Esophagus muscularis mucosa (tissue), 4 donors: ENCODE measurements around the gene HCK. TPM values are rescaled to one million over a fixed set of nuclear protein-coding genes. Genes with fewer than 3 reads are reported as not detected.

Experiments
- DNase-seq: peaks from one replicate; pipeline ENCODE4 v3.0.0-alpha.2; 2017; ENCODE audit errors: extremely low spot score
- H3K27ac ChIP-seq, 4 donors: fragments of 200-600 bp; sonication (generic); replicated peaks in 1 of 4; 1 replicate in 3 of 4; 2 replicates in 1 of 4; pipeline ENCODE4 v1.5.1; 2016 to 2019; ENCODE audit warnings: mild to moderate bottlenecking in 1 of 4
- H3K27me3 ChIP-seq, 4 donors: fragments of 200-600 bp; sonication (generic); one replicate each; pipeline versions ENCODE4 v1.5.1 to v1.6.0; 2016 to 2019
- H3K36me3 ChIP-seq, 4 donors: fragments of 200-600 bp; sonication (generic); one replicate each; pipeline ENCODE4 v1.5.1; 2016 to 2019
- H3K4me1 ChIP-seq, 4 donors: fragments of 200-600 bp; sonication (generic); one replicate each; pipeline ENCODE4 v1.5.1; 2016 to 2019
- H3K4me3 ChIP-seq, 4 donors: fragments of 200-600 bp; sonication (generic); 1 replicate in 2 of 4; 2 replicates in 2 of 4; pipeline ENCODE4 v1.5.1; 2016 to 2019; ENCODE audit warnings: mild to moderate bottlenecking in 4 of 4, moderate library complexity in 1 of 4
- H3K9me3 ChIP-seq, 4 donors: fragments of 200-600 bp; sonication (generic); 1 replicate in 3 of 4; 2 replicates in 1 of 4; pipeline ENCODE4 v1.5.1; 2016 to 2019
- EP300 ChIP-seq: sonication (generic); formaldehyde crosslinking; IDR thresholded peaks from one replicate; pipeline ENCODE4 v1.6.1; 2017; ENCODE audit warnings: antibody characterized with exemption
- POLR2A ChIP-seq: fragments of 450-650 bp; IDR thresholded peaks from one replicate; pipeline ENCODE4 v1.6.1; 2017; ENCODE audit warnings: antibody characterized with exemption, moderate library complexity, mild to moderate bottlenecking, low read depth
- POLR2AphosphoS5 ChIP-seq, 2 donors: sonication (generic); formaldehyde crosslinking; IDR thresholded peaks; one replicate each; pipeline ENCODE4 v1.6.1; 2017; ENCODE audit warnings: antibody characterized with exemption in 2 of 2
- WGBS: methylation state at CpG from one replicate; pipeline ENCODE4 v1.1.5; 2018; 5-methylcytosine and 5-hydroxymethylcytosine counted together
- intact Hi-C: fragments of 100-400 bp; cut with DNase I; formaldehyde crosslinking; loops from one replicate; pipeline ENCODE4 v1.15.1; 2023
- total RNA-seq, 4 donors: library from RNA; depleted of rRNA; stranded (reverse); fragments of >200 nt; gene quantifications; one replicate each; pipeline versions ENCODE4 v1.1.0 to v1.2.1, GENCODE V29; 2016
- TF ChIP-seq, protein P1 (sequence below), 3 experiments: fragments of 200-600 bp in 2 of 3; fragments of 450-650 bp in 1 of 3; sonication (generic) in 2 of 3; IDR thresholded peaks; one replicate each; pipeline ENCODE4 v1.5.1; 2017 to 2019; ENCODE audit warnings: antibody characterized with exemption in 3 of 3, mild to moderate bottlenecking in 2 of 3, moderate library complexity in 1 of 3

HCK gene
- total RNA-seq, 4 donors from 2014 or later = 7.8 to 36.6 (median 11.4) TPM

DNA sequence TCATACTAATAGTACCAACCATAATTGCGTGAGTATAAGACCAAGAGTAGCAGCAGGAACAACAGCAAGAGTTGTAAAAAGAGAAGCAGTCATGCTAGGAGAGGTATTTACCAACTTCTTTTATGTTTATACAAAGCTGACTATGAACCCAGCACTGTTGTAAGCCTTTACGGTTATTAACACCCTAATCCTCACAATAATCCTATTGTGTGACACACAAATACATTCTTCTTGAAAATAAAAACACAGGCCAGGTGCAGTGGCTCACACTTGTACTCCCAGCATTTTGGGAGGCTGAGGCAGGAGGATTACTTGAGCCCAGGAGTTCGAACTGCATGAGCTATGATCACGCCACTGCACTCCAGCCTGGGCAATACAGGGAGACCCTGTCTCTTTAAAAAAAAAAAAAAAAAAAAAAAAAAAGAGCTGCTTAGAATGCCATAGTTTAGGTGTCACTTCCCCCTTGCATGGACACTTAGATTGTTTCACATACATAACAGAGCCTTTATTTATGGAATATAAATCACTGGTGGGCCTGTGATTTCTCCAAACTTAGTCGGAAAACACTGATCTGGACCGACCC, 20.2 kb downstream of the HCK start:
- no peak overlapping the region for H3K27ac ChIP-seq
- DNase-seq = no peak
- H3K9me3 ChIP-seq = no peaks in the 10 kb centered on the region
- no peak overlapping the region for H3K4me3 ChIP-seq
- H3K4me1 ChIP-seq = no peaks in the 10 kb centered on the region
- no peaks in the 10 kb centered on the region for H3K36me3 ChIP-seq
- intact Hi-C loops = no loop called here
- H3K27me3 ChIP-seq = peaks cover 0 to 50% (median 0%) of the 10 kb centered on the region in 4 donors
- TF ChIP-seq EP300 = no peak
- TF ChIP-seq, protein P1, sequence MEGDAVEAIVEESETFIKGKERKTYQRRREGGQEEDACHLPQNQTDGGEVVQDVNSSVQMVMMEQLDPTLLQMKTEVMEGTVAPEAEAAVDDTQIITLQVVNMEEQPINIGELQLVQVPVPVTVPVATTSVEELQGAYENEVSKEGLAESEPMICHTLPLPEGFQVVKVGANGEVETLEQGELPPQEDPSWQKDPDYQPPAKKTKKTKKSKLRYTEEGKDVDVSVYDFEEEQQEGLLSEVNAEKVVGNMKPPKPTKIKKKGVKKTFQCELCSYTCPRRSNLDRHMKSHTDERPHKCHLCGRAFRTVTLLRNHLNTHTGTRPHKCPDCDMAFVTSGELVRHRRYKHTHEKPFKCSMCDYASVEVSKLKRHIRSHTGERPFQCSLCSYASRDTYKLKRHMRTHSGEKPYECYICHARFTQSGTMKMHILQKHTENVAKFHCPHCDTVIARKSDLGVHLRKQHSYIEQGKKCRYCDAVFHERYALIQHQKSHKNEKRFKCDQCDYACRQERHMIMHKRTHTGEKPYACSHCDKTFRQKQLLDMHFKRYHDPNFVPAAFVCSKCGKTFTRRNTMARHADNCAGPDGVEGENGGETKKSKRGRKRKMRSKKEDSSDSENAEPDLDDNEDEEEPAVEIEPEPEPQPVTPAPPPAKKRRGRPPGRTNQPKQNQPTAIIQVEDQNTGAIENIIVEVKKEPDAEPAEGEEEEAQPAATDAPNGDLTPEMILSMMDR (IDR thresholded peaks at IDR 0.05) = no peak
- 80% methylated on average over 6 of the region's 6 CpGs for WGBS

GRCh38 chr20:32075534-32075933, 23.5 kb downstream of the HCK start:
- 91% methylated on average over 1 of the region's 1 CpG for WGBS

DNA sequence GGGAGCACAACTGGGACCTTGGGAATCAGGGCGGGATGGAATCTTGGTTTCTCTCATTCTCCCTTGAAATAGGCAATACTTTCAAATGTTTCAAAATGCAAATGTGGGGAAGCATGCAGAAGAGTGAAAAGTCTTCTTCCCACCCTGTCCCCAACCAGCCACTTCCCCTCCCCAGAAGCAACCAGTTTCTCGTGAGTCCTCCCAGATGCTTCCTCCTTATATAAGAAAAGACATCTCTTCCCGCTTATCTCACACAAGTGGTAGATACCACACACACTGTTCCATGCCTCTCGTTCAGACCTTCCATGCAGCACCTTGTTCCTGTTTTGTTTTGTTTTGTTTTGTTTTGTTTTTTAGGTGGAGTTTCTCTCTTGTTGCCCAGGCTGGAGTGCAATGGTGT, 25.1 kb downstream of the HCK start:
- 77% methylated on average over 4 of the region's 4 CpGs for WGBS
- no peaks in the 10 kb centered on the region for H3K4me1 ChIP-seq
- no peak overlapping the region for H3K27ac ChIP-seq
- H3K9me3 ChIP-seq = no peaks in the 10 kb centered on the region
- intact Hi-C loops = no loop called here
- TF ChIP-seq POLR2A (no peak), EP300 (no peak), POLR2AphosphoS5 (IDR thresholded peaks at IDR 0.05) (no peak)
- TF ChIP-seq, protein P1 (IDR thresholded peaks at IDR 0.05) = no peak
- peaks cover 0 to 62% (median 1%) of the 10 kb centered on the region in 4 donors for H3K27me3 ChIP-seq
- DNase-seq = no peak
- no peak overlapping the region for H3K4me3 ChIP-seq
- H3K36me3 ChIP-seq = no peaks in the 10 kb centered on the region

More at GRCh38 chr20:32075534-32075933, 23.5 kb downstream of the HCK start:
- peaks cover 0 to 57% (median 0%) of the 10 kb centered on the region in 4 donors for H3K27me3 ChIP-seq
- no peak overlapping the region for H3K4me3 ChIP-seq
- intact Hi-C loops = no loop called here
- no peaks in the 10 kb centered on the region for H3K4me1 ChIP-seq
- no peaks in the 10 kb centered on the region for H3K9me3 ChIP-seq
- no peak overlapping the region for H3K27ac ChIP-seq
- TF ChIP-seq POLR2AphosphoS5 (IDR thresholded peaks at IDR 0.05) (no peak), EP300 (no peak)
- TF ChIP-seq, protein P1 (IDR thresholded peaks at IDR 0.05) = no peak
- DNase-seq = no peak
- H3K36me3 ChIP-seq = no peaks in the 10 kb centered on the region

GRCh38 chr20:32078322-32078721, 26.3 kb downstream of the HCK start:
- H3K4me1 ChIP-seq = no peaks in the 10 kb centered on the region
- intact Hi-C loops = no loop called here
- 95% methylated on average over 5 of the region's 5 CpGs for WGBS

More at GRCh38 chr20:32078322-32078721, 26.3 kb downstream of the HCK start:
- DNase-seq = no peak
- H3K9me3 ChIP-seq = no peaks in the 10 kb centered on the region
- H3K4me3 ChIP-seq = no peak overlapping the region
- H3K27ac ChIP-seq = no peak overlapping the region
- TF ChIP-seq POLR2A (no peak), POLR2AphosphoS5 (IDR thresholded peaks at IDR 0.05) (no peak), EP300 (no peak)
- TF ChIP-seq, protein P1 (IDR thresholded peaks at IDR 0.05) = no peak
- H3K36me3 ChIP-seq = no peaks in the 10 kb centered on the region
- H3K27me3 ChIP-seq = peaks cover 0 to 65% (median 1%) of the 10 kb centered on the region in 4 donors
